ENCODE measurements around the gene SSR4.

SSR4 gene

GRCh38 chrX:153836921-153837320 is 42.5 kb downstream of the SSR4 start:
- no peaks in the 10 kb centered on the region for H3K36me3 Mint-ChIP-seq (ENCODE audit: low read depth)
- no peaks in the 10 kb centered on the region for H3K4me1 Mint-ChIP-seq (ENCODE audit: low read depth)
- no peaks in the 10 kb centered on the region for H3K9me3 Mint-ChIP-seq
- H3K27ac Mint-ChIP-seq: no peak overlapping the region
- no peak overlapping the region for H3K4me3 Mint-ChIP-seq
- peaks cover 38% of the 10 kb centered on the region for H3K27me3 Mint-ChIP-seq (ENCODE audit: low read depth)

- Mint-ChIP-seq H3K9me3 (no peaks in the 10 kb centered on the region), H3K36me3 (ENCODE audit: low read depth) (no peaks in the 10 kb centered on the region), H3K4me1 (ENCODE audit: low read depth) (no peaks in the 10 kb centered on the region), H3K27me3 (ENCODE audit: low read depth) (peaks cover 40% of the 10 kb centered on the region), H3K27ac (no peak overlapping the region), H3K4me3 (no peak overlapping the region)
Observed at GRCh38 chrX:153844509-153845082, 50.1 kb downstream of the SSR4 start.

- no peaks in the 10 kb centered on the region for H3K4me1 Mint-ChIP-seq (ENCODE audit: low read depth)
- H3K27me3 Mint-ChIP-seq (ENCODE audit: low read depth): peaks cover 40% of the 10 kb centered on the region
- H3K27ac Mint-ChIP-seq: no peak overlapping the region
- H3K9me3 Mint-ChIP-seq: no peaks in the 10 kb centered on the region
- no peak overlapping the region for H3K4me3 Mint-ChIP-seq
- H3K36me3 Mint-ChIP-seq (ENCODE audit: low read depth): no peaks in the 10 kb centered on the region
Observed at GRCh38 chrX:153845195-153845594, 50.7 kb downstream of the SSR4 start.

GRCh38 chrX:153845842-153846241 is 51.4 kb downstream of the SSR4 start:
- Mint-ChIP-seq H3K4me1 (ENCODE audit: low read depth) (no peaks in the 10 kb centered on the region), H3K9me3 (no peaks in the 10 kb centered on the region), H3K4me3 (no peak overlapping the region), H3K27me3 (ENCODE audit: low read depth) (peaks cover 40% of the 10 kb centered on the region), H3K27ac (no peak overlapping the region), H3K36me3 (ENCODE audit: low read depth) (no peaks in the 10 kb centered on the region)
